ENCODE results near the gene FAT1. TPM values are rescaled to one million over a fixed set of nuclear protein-coding genes. Genes with fewer than 3 reads are reported as not detected.

The FAT1 gene
- polyA plus RNA-seq, 1 experiment = 489 TPM

DNA sequence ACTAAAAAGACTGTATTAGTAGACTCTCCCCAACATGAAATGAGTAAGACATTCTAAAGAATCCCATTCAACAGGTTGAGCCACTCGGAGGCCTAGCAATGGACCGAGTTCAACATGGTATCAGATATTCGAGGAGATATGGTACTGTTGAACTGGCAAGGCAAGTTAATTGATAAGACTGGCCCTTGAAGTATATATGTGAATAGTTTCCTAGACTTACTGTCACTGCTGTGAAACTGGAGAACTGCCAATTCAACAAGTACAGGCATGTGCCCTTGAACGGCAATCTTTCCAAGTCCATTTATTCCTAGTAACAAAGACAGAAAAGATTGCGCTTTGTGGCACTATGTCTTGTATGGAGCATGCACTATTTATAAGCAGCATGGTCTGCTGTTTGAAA, 24.4 kb downstream of the FAT1 start:
- TF ChIP-seq, protein P1, sequence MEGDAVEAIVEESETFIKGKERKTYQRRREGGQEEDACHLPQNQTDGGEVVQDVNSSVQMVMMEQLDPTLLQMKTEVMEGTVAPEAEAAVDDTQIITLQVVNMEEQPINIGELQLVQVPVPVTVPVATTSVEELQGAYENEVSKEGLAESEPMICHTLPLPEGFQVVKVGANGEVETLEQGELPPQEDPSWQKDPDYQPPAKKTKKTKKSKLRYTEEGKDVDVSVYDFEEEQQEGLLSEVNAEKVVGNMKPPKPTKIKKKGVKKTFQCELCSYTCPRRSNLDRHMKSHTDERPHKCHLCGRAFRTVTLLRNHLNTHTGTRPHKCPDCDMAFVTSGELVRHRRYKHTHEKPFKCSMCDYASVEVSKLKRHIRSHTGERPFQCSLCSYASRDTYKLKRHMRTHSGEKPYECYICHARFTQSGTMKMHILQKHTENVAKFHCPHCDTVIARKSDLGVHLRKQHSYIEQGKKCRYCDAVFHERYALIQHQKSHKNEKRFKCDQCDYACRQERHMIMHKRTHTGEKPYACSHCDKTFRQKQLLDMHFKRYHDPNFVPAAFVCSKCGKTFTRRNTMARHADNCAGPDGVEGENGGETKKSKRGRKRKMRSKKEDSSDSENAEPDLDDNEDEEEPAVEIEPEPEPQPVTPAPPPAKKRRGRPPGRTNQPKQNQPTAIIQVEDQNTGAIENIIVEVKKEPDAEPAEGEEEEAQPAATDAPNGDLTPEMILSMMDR (IDR thresholded peaks at IDR 0.05; ENCODE audit: insufficient read depth, low read depth, low read length) = no peak
- Histone ChIP-seq H3K4me3 (ENCODE audit: low read depth, low read length) (no peak overlapping the region), H3K27me3 (ENCODE audit: control insufficient read depth, insufficient read depth, low read length) (no peaks in the 10 kb centered on the region), H3K36me3 (ENCODE audit: control insufficient read depth, insufficient read depth, low read length) (peaks cover 14% of the 10 kb centered on the region)
- POLR2A ChIA-PET = no interaction called here
- CTCF ChIA-PET = no interaction called here
- no peak for DNase-seq (ENCODE audit: low read depth)

DNA sequence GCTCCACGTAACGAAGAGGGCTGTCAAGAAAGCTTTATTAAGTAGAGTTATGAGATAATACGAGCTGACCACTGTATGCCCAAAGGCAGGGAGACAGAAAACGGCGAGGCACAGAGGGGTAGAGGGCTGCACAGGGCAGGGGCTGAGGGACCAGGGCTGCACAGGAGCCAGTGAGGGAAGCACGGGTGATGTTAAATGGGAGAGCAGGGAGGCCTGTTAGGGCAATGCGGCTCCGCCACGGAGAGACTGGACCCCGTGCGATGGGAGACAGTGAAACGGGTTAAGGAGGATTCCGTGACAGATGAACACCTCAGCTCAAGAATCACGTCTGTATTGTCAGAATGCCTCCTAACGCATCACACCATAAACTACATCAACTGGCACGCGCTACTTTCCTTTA, 25.1 kb downstream of the FAT1 start:
- CTCF ChIA-PET = no interaction called here
- no peak overlapping the region for H3K4me3 ChIP-seq (ENCODE audit: low read depth, low read length)
- no peak for DNase-seq (ENCODE audit: low read depth)
- TF ChIP-seq, protein P1 (IDR thresholded peaks at IDR 0.05; ENCODE audit: insufficient read depth, low read depth, low read length) = no peak
- POLR2A ChIA-PET = no interaction called here
- peaks cover 13% of the 10 kb centered on the region for H3K36me3 ChIP-seq (ENCODE audit: control insufficient read depth, insufficient read depth, low read length)
- no peaks in the 10 kb centered on the region for H3K27me3 ChIP-seq (ENCODE audit: control insufficient read depth, insufficient read depth, low read length)

DNA sequence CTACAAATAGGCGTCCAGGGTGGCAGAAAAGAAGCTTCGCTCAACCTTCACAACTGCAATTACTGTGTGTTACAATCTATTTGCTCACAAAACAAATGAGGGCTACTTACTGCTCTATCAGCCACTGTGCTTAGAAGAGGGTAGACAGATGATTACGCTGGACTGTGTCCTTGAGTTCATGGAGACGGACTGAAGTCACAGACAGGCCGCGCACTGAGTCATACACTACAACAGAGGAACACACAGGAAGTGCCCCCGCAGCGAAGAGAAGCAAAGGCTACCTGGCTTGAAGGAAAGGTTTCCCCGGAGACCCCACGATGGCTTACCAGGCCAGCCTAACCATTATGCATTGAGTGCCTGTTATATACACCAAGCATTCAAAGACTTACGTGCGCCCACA, 25.6 kb downstream of the FAT1 start:
- TF ChIP-seq, protein P1 (IDR thresholded peaks at IDR 0.05; ENCODE audit: insufficient read depth, low read depth, low read length) = no peak
- Histone ChIP-seq H3K4me3 (ENCODE audit: low read depth, low read length) (no peak overlapping the region), H3K36me3 (ENCODE audit: control insufficient read depth, insufficient read depth, low read length) (peaks cover 12% of the 10 kb centered on the region), H3K27me3 (ENCODE audit: control insufficient read depth, insufficient read depth, low read length) (no peaks in the 10 kb centered on the region)
- DNase-seq (ENCODE audit: low read depth) = no peak
- POLR2A ChIA-PET = no interaction called here
- CTCF ChIA-PET = interaction anchor here (1.0 kb wide), 1 partner anchor 10 kb away, joined by 3 read pairs; no protein-coding TSS in a partner anchor

DNA sequence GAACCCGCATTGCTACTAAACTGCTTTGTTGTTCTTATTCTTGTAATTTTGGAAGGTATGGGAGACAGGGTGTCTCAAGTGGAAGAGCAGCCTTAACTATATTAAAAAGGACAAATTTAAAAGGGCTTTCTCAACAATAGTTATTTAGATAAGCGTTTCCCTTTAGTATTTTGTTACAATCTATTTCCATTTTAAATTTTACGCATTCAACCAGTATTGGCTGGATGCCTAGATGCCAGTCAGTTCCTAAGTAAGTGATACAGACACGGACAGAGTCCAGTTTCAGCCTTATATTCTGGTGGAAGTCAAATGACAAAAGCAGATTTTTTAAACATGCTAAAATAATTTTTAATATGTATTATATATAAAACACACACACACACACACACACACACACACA, 28.3 kb downstream of the FAT1 start:
- POLR2A ChIA-PET = interaction anchor here (0.5 kb wide), 1 partner anchor 633 kb away, joined by 6 read pairs; no protein-coding TSS in a partner anchor
- H3K27me3 ChIP-seq (ENCODE audit: control insufficient read depth, insufficient read depth, low read length) = no peaks in the 10 kb centered on the region
- DNase-seq (ENCODE audit: low read depth) = no peak
- no peak overlapping the region for H3K4me3 ChIP-seq (ENCODE audit: low read depth, low read length)
- TF ChIP-seq, protein P1 (IDR thresholded peaks at IDR 0.05; ENCODE audit: insufficient read depth, low read depth, low read length) = no peak
- CTCF ChIA-PET = interaction anchor here (0.9 kb wide), 1 partner anchor 21 kb away, joined by 3 read pairs; no protein-coding TSS in a partner anchor
- H3K36me3 ChIP-seq (ENCODE audit: control insufficient read depth, insufficient read depth, low read length) = peaks cover 13% of the 10 kb centered on the region

DNA sequence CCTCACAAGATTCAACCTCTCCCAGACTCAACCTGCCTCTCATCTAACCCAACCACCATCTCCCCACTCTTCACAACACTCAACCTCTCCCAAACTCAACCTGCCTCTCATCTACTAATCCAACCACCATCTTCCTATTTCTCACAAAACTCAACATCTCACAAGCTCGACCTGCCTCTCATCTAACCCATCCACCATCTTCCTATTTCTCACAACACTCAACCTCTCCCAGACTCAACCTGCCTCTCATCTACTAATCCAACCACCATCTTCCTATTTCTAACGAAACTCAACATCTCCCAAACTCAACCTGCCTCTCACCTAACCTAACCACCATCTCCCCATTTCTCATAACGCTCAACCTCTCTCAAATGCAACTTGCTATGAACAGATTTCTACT, 29.8 kb downstream of the FAT1 start:
- TF ChIP-seq, protein P1 (IDR thresholded peaks at IDR 0.05; ENCODE audit: insufficient read depth, low read depth, low read length) = no peak

More for the DNA sequence above, 29.8 kb downstream of the FAT1 start:
- H3K27me3 ChIP-seq (ENCODE audit: control insufficient read depth, insufficient read depth, low read length) = no peaks in the 10 kb centered on the region
- no peak overlapping the region for H3K4me3 ChIP-seq (ENCODE audit: low read depth, low read length)
- ChIA-PET POLR2A (no interaction called here), CTCF (no interaction called here)
- no peak for DNase-seq (ENCODE audit: low read depth)
- H3K36me3 ChIP-seq (ENCODE audit: control insufficient read depth, insufficient read depth, low read length) = peaks cover 13% of the 10 kb centered on the region

Data from BJ (cell line).